Measurements from ENCODE around the gene MED31.

GRCh38 chr17:6639586-6640535, 11.5 kb downstream of the MED31 start:
- no peak for TF ChIP-seq CTCF (conservative IDR thresholded peaks at IDR 0.05; ENCODE audit: low read depth, low read length)
- no peak for TF ChIP-seq RCOR1 (IDR thresholded peaks at IDR 0.05; ENCODE audit: insufficient replicate concordance, low read length)
- no peak for TF ChIP-seq USF2 (IDR thresholded peaks at IDR 0.05; ENCODE audit: low read depth, low read length)
- TF ChIP-seq POLR2A (IDR thresholded peaks at IDR 0.05; ENCODE audit: low read depth, low read length): no peak
- no peak; the same call in 1 of the 2 replicates for TF ChIP-seq MXI1 (IDR thresholded peaks at IDR 0.05; ENCODE audit: borderline replicate concordance, low read depth, low read length)
